CD4-positive, alpha-beta T cell (primary cell): ENCODE data around the gene ATP5F1C. TPM values are rescaled to one million over a fixed set of nuclear protein-coding genes. Genes with fewer than 3 reads are reported as not detected.

Source experiments
- ATAC-seq: fragments of 200-7000 bp; cut with Tn5 transposase; one replicate; pipeline ENCODE4 v1.10.0; 2022; ENCODE audit warnings: mild to moderate bottlenecking; ENCODE audit not compliant: poor library complexity
- CTCF ChIA-PET: fragments of 350-600 bp; sonication (Branson Sonifier 250); formaldehyde crosslinking; loops from one replicate; lab custom pipeline; 2021; ENCODE audit warnings: antibody characterized with exemption, inconsistent platforms; lab: Charles Lee
- POLR2A ChIA-PET: fragments of 350-600 bp; sonication (Branson Sonifier 250); formaldehyde crosslinking; loops from one replicate; lab custom pipeline; 2021; ENCODE audit warnings: antibody characterized with exemption, inconsistent platforms; lab: Charles Lee
- DNase-seq, 14 experiments: peaks; one replicate each; pipeline ENCODE4 v3.0.0-alpha.2; 2013 to 2020; ENCODE audit warnings: mixed read lengths in 2 of 14
- H3K27ac ChIP-seq, 2 donors: one replicate each; pipeline versions ENCODE4 v1.5.1 to v1.7.0; 2013; ENCODE audit warnings: low read length in 2 of 2, low read depth in 1 of 2, mild to moderate bottlenecking in 1 of 2
- H3K27me3 ChIP-seq, 2 experiments: 1 replicate in 1 of 2; 2 replicates in 1 of 2; pipeline versions ENCODE4 v1.6.1 to v1.7.0; 2013; ENCODE audit warnings: low read length in 2 of 2, control low read depth in 1 of 2, mild to moderate bottlenecking in 1 of 2, moderate library complexity in 1 of 2; ENCODE audit not compliant: insufficient read depth in 2 of 2, control insufficient read depth in 1 of 2
- H3K36me3 ChIP-seq: one replicate; pipeline ENCODE4 v1.6.1; 2013; ENCODE audit warnings: low read length, control low read depth; ENCODE audit not compliant: insufficient read depth
- H3K4me1 ChIP-seq: one replicate; pipeline ENCODE4 v1.6.1; 2013; ENCODE audit warnings: low read length, control low read depth; ENCODE audit not compliant: insufficient read depth
- H3K4me3 ChIP-seq: one replicate; pipeline ENCODE4 v1.5.1; 2013; ENCODE audit warnings: mild to moderate bottlenecking, low read length, moderate library complexity
- H3K9me3 ChIP-seq, 2 experiments: 1 replicate in 1 of 2; 2 replicates in 1 of 2; pipeline versions ENCODE4 v1.6.1 to v1.7.0; 2013; ENCODE audit warnings: low read length in 2 of 2, mild to moderate bottlenecking in 2 of 2, control low read depth in 1 of 2, moderate library complexity in 1 of 2; ENCODE audit not compliant: control insufficient read depth in 1 of 2, insufficient read depth in 1 of 2
- H3K27ac Mint-ChIP-seq: one replicate; pipeline ENCODE4 v1.8.0; 2020; ENCODE audit warnings: mixed read lengths
- H3K27me3 Mint-ChIP-seq: one replicate; pipeline ENCODE4 v1.8.0; 2021; ENCODE audit warnings: mixed read lengths
- H3K36me3 Mint-ChIP-seq: one replicate; pipeline ENCODE4 v1.8.0; 2021; ENCODE audit warnings: low read depth, mixed read lengths
- H3K4me1 Mint-ChIP-seq: one replicate; pipeline ENCODE4 v1.8.0; 2021; ENCODE audit warnings: low read depth, mixed read lengths
- H3K4me3 Mint-ChIP-seq: one replicate; pipeline ENCODE4 v1.8.0; 2020; ENCODE audit warnings: mild to moderate bottlenecking, mixed read lengths
- H3K9me3 Mint-ChIP-seq: one replicate; pipeline ENCODE4 v1.8.0; 2020; ENCODE audit warnings: mixed read lengths
- intact Hi-C, 2 experiments: fragments of 100-400 bp; cut with DNase I in 1 of 2; cut with micrococcal nuclease in 1 of 2; formaldehyde crosslinking; loops; one replicate each; pipeline versions ENCODE4 v1.15.1 to v1.9.0; 2023 to 2025; cut with DNase I, micrococcal nuclease
- total RNA-seq, 174 experiments: library from RNA in 2 of 174; stranded (reverse) in 2 of 174; gene quantifications; one replicate each; pipeline ENCODE4 v1.2.3 and lab custom pipeline; 2021 to 2026
- TF ChIP-seq, protein P1 (sequence below): fragments of 200-600 bp; IDR thresholded peaks from one replicate; pipeline ENCODE4 v1.8.0; 2022; ENCODE audit warnings: antibody characterized with exemption, mild to moderate bottlenecking

Gene ATP5F1C
- total RNA-seq, 2 experiments from 2014 or later: 111 TPM

DNA sequence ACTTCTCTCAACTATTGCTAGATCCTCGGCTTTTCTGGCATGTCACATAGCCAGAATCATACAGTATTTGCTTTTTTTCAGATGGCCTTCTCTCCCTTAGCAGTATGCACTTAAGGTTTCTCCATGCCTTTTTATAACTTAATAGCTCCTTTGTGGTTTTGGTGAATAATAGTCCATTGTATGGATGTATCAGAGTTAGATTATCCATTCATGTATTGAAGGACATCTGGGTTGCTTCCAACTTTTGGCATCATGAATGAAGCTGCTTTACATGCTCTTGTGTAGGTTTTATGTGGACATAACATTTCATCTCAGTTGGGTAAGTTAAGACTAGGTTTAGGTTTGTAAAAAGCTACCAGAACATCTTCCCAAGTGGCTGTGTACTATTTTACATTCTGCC is 4.6 kb downstream of the ATP5F1C start:
- Mint-ChIP-seq H3K4me1 (peaks cover 80% of the 10 kb centered on the region), H3K36me3 (peaks cover 65% of the 10 kb centered on the region), H3K9me3 (no peaks in the 10 kb centered on the region), H3K27ac (peak overlapping the region; percentile 34), H3K4me3 (peak overlapping the region; percentile 36), H3K27me3 (no peaks in the 10 kb centered on the region)
- TF ChIP-seq, protein P1, sequence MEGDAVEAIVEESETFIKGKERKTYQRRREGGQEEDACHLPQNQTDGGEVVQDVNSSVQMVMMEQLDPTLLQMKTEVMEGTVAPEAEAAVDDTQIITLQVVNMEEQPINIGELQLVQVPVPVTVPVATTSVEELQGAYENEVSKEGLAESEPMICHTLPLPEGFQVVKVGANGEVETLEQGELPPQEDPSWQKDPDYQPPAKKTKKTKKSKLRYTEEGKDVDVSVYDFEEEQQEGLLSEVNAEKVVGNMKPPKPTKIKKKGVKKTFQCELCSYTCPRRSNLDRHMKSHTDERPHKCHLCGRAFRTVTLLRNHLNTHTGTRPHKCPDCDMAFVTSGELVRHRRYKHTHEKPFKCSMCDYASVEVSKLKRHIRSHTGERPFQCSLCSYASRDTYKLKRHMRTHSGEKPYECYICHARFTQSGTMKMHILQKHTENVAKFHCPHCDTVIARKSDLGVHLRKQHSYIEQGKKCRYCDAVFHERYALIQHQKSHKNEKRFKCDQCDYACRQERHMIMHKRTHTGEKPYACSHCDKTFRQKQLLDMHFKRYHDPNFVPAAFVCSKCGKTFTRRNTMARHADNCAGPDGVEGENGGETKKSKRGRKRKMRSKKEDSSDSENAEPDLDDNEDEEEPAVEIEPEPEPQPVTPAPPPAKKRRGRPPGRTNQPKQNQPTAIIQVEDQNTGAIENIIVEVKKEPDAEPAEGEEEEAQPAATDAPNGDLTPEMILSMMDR: no peak
- Histone ChIP-seq H3K4me3 (no peak overlapping the region), H3K4me1 (peaks cover 23% of the 10 kb centered on the region), H3K36me3 (peaks cover 33% of the 10 kb centered on the region), H3K27me3 (no peaks in the 10 kb centered on the region), H3K9me3 (no peaks in the 10 kb centered on the region), H3K27ac (no peak overlapping the region)
- DNase-seq (no peak), ATAC-seq (no peak)
- POLR2A ChIA-PET: interaction anchor here (0.9 to 2.3 kb wide), 2 partner anchors 25 to 269 kb away, joined by 4 to 19 read pairs; partner anchors contain the start of gene TAF3
- CTCF ChIA-PET: no interaction called here
- intact Hi-C loops: no loop called here

DNA sequence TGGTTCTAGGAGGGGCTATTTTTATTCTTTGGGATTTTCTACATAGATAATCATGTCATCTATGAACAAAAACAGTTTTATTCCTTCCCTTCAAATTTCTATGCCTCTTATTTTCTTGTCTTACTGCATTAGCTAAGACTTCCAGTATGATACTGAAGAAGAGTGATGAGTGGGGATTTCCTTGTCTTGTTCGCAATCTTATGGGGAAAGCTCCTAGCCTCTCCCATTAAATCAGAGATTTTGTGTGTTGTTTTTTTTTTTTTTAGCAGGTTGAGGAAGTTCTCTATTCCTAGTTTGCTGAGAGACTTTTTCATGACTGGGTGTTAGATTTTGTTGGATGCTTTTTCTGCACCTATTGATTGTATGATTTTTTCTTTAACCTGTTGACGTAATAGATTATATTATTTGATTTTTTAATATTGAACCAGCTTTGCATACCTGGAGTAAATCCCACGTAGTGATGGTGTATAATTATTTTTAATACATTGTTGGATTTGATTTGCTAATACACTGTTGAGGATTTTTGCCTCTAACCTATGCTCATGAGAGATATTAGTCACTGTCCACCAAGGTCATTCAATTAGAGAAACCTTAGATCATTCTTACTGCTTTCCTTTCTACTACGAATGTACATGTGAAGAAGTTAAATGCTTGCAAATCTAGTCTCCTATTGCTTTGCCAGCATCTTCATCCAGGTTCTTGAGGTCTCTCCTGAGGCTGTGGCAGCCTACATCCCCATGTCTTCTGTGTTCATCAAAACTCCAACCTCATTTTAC is 6.5 kb downstream of the ATP5F1C start:
- TF ChIP-seq, protein P1: no peak
- no peak for ATAC-seq
- no peak for DNase-seq
- H3K4me1 ChIP-seq: peaks cover 12% of the 10 kb centered on the region
- Mint-ChIP-seq H3K4me3 (no peak overlapping the region), H3K27me3 (no peaks in the 10 kb centered on the region), H3K4me1 (peaks cover 70% of the 10 kb centered on the region), H3K36me3 (peaks cover 82% of the 10 kb centered on the region), H3K27ac (no peak overlapping the region), H3K9me3 (no peaks in the 10 kb centered on the region)
- H3K9me3 ChIP-seq: no peaks in the 10 kb centered on the region
- POLR2A ChIA-PET: no interaction called here
- intact Hi-C loops: no loop called here
- no peaks in the 10 kb centered on the region for H3K27me3 ChIP-seq
- no peak overlapping the region for H3K27ac ChIP-seq
- CTCF ChIA-PET: no interaction called here
- peaks cover 51% of the 10 kb centered on the region for H3K36me3 ChIP-seq
- H3K4me3 ChIP-seq: no peak overlapping the region

DNA sequence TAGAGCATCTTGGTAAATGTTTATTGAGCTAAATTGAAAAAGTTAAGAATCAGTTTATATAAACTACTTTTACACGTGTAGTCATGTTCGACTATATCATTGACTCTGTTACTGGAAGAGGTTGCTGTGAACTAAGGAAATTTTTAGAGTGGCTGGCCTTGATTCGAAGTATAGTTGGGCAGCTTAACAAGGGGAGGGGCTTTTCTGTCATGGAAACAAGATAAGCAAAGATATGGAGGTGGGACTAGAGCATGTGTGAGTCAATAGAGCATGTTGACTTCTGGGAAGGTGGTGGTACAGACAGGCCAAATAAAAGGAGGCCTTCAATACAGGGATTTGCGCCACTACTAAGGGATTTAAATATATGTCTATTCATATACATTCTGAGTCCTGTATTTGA is 7.6 kb downstream of the ATP5F1C start:
- Mint-ChIP-seq H3K27me3 (no peaks in the 10 kb centered on the region), H3K27ac (no peak overlapping the region), H3K4me1 (peaks cover 60% of the 10 kb centered on the region), H3K4me3 (no peak overlapping the region), H3K36me3 (peaks cover 89% of the 10 kb centered on the region), H3K9me3 (no peaks in the 10 kb centered on the region)
- CTCF ChIA-PET: no interaction called here
- Histone ChIP-seq H3K9me3 (no peaks in the 10 kb centered on the region), H3K27me3 (no peaks in the 10 kb centered on the region), H3K27ac (no peak overlapping the region), H3K4me3 (no peak overlapping the region), H3K36me3 (peaks cover 59% of the 10 kb centered on the region), H3K4me1 (peaks cover 8% of the 10 kb centered on the region)
- no peak for DNase-seq
- TF ChIP-seq, protein P1: no peak
- intact Hi-C loops: no loop called here
- ATAC-seq: no peak
- POLR2A ChIA-PET: no interaction called here
